ENCODE results near the gene MUC12.

DNA sequence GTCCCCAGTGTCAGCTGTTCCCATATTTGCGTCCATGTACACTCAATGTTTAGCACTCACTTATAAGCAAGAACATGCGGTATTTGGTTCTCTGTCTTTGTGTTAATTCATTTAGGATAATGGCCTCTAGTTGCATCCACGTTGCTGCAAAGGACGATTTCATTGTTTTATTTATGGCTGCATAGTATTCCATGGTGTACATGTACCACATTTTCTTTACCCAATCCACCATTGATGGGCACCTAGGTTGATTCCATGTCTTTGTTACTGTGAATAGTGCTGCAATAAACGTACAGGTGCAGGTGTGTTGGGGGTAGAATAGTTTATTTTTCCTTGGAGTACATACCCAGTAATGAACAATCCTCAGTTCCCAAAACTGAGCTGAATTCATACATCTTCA lies 91.6 kb downstream of the MUC12 start:
- TF ChIP-seq, protein P1, sequence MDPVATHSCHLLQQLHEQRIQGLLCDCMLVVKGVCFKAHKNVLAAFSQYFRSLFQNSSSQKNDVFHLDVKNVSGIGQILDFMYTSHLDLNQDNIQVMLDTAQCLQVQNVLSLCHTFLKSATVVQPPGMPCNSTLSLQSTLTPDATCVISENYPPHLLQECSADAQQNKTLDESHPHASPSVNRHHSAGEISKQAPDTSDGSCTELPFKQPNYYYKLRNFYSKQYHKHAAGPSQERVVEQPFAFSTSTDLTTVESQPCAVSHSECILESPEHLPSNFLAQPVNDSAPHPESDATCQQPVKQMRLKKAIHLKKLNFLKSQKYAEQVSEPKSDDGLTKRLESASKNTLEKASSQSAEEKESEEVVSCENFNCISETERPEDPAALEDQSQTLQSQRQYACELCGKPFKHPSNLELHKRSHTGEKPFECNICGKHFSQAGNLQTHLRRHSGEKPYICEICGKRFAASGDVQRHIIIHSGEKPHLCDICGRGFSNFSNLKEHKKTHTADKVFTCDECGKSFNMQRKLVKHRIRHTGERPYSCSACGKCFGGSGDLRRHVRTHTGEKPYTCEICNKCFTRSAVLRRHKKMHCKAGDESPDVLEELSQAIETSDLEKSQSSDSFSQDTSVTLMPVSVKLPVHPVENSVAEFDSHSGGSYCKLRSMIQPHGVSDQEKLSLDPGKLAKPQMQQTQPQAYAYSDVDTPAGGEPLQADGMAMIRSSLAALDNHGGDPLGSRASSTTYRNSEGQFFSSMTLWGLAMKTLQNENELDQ (CRISPR knock-in tag; IDR thresholded peaks at IDR 0.05; ENCODE audit: borderline replicate concordance), result no peak
- TF ChIP-seq NFIB (CRISPR knock-in tag; IDR thresholded peaks at IDR 0.05; ENCODE audit: borderline replicate concordance) (no peak), POLR2A (IDR thresholded peaks at IDR 0.05; ENCODE audit: insufficient read depth in 1 of 2, low read depth in 2 of 2, low read length in 2 of 2) (no peak)

All from HepG2 (cell line).